ENCODE data around the gene COX6B1. TPM values are rescaled to one million over a fixed set of nuclear protein-coding genes. Genes with fewer than 3 reads are reported as not detected.

Gene COX6B1
- total and polyA plus RNA-seq, 8 donors, result 119 to 491 (median 155) TPM

DNA sequence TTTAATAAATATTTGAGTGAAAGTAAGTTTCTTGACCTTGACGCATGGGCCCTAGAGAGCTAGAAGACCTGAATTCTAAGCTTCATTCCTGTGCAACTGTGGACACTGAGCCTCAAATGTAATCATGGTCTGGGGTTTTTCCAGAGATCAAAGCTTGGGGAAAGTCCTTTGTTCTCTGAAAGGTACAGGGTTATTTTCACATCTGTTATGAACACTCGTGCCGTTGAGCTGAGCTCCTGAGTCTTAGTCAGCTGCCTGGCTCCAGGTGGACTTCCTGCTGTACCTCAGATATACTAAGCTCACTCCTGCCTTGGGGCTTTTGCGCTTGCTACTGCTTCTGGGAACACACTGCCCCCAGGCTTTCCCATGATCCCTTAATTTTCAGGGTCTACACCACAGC, 48.7 kb downstream of the COX6B1 start:
- H3K4me3 ChIP-seq, result no peak overlapping the region
- ATAC-seq, result no peak
- no peaks in the 10 kb centered on the region for H3K9me3 ChIP-seq
- TF ChIP-seq, protein P1, sequence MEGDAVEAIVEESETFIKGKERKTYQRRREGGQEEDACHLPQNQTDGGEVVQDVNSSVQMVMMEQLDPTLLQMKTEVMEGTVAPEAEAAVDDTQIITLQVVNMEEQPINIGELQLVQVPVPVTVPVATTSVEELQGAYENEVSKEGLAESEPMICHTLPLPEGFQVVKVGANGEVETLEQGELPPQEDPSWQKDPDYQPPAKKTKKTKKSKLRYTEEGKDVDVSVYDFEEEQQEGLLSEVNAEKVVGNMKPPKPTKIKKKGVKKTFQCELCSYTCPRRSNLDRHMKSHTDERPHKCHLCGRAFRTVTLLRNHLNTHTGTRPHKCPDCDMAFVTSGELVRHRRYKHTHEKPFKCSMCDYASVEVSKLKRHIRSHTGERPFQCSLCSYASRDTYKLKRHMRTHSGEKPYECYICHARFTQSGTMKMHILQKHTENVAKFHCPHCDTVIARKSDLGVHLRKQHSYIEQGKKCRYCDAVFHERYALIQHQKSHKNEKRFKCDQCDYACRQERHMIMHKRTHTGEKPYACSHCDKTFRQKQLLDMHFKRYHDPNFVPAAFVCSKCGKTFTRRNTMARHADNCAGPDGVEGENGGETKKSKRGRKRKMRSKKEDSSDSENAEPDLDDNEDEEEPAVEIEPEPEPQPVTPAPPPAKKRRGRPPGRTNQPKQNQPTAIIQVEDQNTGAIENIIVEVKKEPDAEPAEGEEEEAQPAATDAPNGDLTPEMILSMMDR (IDR thresholded peaks at IDR 0.05), result no peak
- no peak overlapping the region for H3K27ac ChIP-seq
- no peaks in the 10 kb centered on the region for H3K27me3 ChIP-seq
- H3K36me3 ChIP-seq, result no peaks in the 10 kb centered on the region
- WGBS, 2 donors, result 52 to 56% methylated on average over 4 of the region's 4 CpGs
- H3K4me1 ChIP-seq, result no peaks in the 10 kb centered on the region
- DNase-seq, result no peak
- intact Hi-C loops (cut with DNase I), result loop anchor here in 1 of 3 donors (10.0 kb wide), 1 partner anchor 238 kb away; the partner anchor contains the start of gene LRFN3
- FAIRE-seq, result no peak

DNA sequence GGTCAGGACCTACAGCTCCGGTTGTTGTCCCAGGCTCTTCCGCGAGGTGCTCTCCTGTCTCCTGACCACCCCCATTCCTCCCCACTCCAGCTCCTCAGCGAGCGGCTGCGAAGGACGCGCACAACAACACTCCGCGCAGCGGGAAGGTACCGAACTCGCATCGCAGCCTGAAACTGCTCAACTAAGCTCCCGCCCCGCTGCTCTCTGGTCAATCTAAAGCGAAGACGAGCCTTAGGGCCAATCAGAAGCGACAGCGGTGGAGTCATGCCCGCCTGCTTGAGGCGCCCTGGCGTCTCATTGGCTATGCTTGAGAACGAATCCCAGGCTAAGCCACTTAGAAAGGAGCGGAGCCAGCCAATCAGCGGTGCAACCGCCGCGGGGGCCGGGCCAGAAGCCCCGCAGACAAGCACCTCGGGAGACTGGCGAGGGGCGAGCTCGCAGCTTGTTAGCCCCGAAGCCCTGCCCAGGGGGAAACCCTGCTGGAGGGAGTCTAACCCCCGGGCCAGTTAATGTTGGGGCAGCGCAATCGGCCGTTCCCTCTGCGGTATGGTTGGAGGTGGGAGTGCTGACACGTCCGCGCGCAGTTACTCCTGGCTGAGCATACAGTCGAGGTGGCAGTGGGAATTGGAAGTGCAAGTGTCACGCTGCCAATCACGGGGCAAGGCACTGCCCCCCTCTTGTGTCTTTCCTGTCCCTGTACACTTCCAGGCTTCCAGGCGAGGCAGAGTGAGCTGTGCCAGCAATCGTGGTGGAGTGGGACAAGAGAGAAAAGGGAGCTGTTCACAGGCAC, 54.3 kb downstream of the COX6B1 start:
- H3K36me3 ChIP-seq, result no peaks in the 10 kb centered on the region
- H3K27me3 ChIP-seq, result no peaks in the 10 kb centered on the region
- H3K4me1 ChIP-seq, result peaks cover 0 to 6% (median 3%) of the 10 kb centered on the region in 3 donors
- ATAC-seq (peak; percentile 96 to 99 (median 98)), FAIRE-seq (peak; percentile 61), DNase-seq (peak; percentile 90 to 98 (median 95))
- peak overlapping the region; percentile 74 to 87 (median 77) for H3K27ac ChIP-seq
- peak overlapping the region; percentile 3 to 64 (median 50) for H3K4me3 ChIP-seq
- intact Hi-C loops (cut with DNase I), result no loop called here
- H3K9me3 ChIP-seq, result no peaks in the 10 kb centered on the region
- TF ChIP-seq, protein P1 (IDR thresholded peaks at IDR 0.05), result no peak
- WGBS, 2 donors, result 0% methylated on average over 50 of the region's 50 CpGs

DNA sequence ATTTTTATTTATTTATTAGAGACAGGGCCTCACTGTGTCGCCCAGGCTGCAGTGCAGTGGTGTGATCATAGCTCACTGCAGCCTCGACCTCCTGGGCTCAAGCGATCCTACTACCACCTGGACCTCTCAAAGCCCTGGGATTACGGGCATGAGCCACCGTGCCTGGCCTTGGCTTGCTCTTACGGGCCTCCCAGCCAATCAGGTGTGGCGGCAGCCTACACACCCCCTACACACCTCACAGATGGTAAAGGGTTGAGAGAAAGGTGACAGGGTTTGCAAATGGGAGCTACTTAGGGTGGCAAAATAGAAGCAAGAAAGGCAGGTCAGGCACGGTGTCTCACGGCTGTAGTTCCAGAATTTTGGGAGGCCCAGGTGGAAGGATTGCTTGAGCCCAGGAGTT, 55.2 kb downstream of the COX6B1 start:
- peak; percentile 56 to 79 (median 69) for ATAC-seq
- WGBS, 2 donors, result 25 to 27% methylated on average over 9 of the region's 9 CpGs
- TF ChIP-seq, protein P1 (IDR thresholded peaks at IDR 0.05), result no peak
- Histone ChIP-seq H3K9me3 (no peaks in the 10 kb centered on the region), H3K27ac (peak overlapping the region; percentile 74 to 87 (median 77)), H3K4me3 (peak overlapping the region in 2 of 4 donors; percentile 59 to 64), H3K4me1 (peaks cover 0 to 6% (median 3%) of the 10 kb centered on the region in 3 donors), H3K27me3 (no peaks in the 10 kb centered on the region), H3K36me3 (no peaks in the 10 kb centered on the region)
- intact Hi-C loops (cut with DNase I), result no loop called here
- no peak for FAIRE-seq
- DNase-seq, result peak in 5 of 6 donors; percentile 56 to 90 (median 68)

DNA sequence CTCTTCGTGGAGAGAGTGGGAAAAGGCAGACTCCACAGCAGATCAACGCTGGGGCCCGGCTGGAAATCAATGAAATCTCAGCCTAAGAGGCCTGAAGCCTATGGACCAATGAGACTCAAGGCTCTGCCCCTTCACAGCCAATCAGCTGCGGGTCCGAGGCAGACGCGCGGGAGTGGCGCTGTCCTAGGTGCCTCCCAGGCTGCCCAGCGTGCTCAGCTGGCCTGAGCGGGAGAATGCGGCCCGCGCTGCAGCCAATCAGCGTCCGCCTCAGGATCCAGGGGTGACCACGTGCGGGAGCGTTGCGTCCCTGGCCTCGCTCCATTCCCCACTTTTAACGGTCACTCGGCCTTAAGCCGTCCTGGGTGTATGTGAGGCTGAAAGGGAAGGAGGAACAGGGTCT, 56.1 kb downstream of the COX6B1 start, which contains the start of gene ZBTB32:
Gene ZBTB32, plus strand, starts transcription at position 341 of the 400 bp plus-strand sequence. CDS start 10,069 bp downstream, outside the sequence.
- intact Hi-C loops (cut with DNase I), result no loop called here
- Histone ChIP-seq H3K36me3 (no peaks in the 10 kb centered on the region), H3K4me1 (peaks cover 0 to 6% (median 3%) of the 10 kb centered on the region in 3 donors), H3K27me3 (no peaks in the 10 kb centered on the region), H3K9me3 (no peaks in the 10 kb centered on the region), H3K27ac (peak within 1 kb of the TSS in 3 of 4 donors; percentile 77 to 87 (median 77)), H3K4me3 (no peak within 1 kb of the TSS)
- DNase-seq (peak in 2 of 6 donors; percentile 38 to 69), FAIRE-seq (no peak), ATAC-seq (no peak)
- TF ChIP-seq, protein P1 (IDR thresholded peaks at IDR 0.05), result no peak
- WGBS, 2 donors, result 59 to 64% methylated on average over 24 of the region's 24 CpGs

Other genes with a start within 250 kb of the COX6B1 start
- gene FFAR2, start 200.1 kb upstream of the COX6B1 start, total RNA-seq, result under 1 TPM in 4 of 6 donors, not detected in 2; 0.20 to 0.95 (median 0.35) TPM
- gene FFAR2, start 200.1 kb upstream of the COX6B1 start, polyA plus RNA-seq, result 1 to 10 TPM in 1 of 2 donors, under 1 TPM in 1; 0.30 to 2.5 TPM
- gene KRTDAP, start 157.9 kb upstream of the COX6B1 start, total RNA-seq, result 1 to 10 TPM in 1 of 6 donors, under 1 TPM in 1, not detected in 4; 0.35 to 1.1 TPM
- gene KRTDAP, start 157.9 kb upstream of the COX6B1 start, polyA plus RNA-seq, result 1 to 10 TPM; 1.4 to 2.0 TPM
- 10 to 100 TPM; 48.5 to 86.7 (median 60.0) TPM for gene DMKN, start 134.7 kb upstream of the COX6B1 start, total RNA-seq
- 100 to 1,000 TPM; 133 to 197 TPM for gene DMKN, start 134.7 kb upstream of the COX6B1 start, polyA plus RNA-seq
- gene SBSN, start 120.0 kb upstream of the COX6B1 start, total RNA-seq, result not detected
- under 1 TPM; 0.15 to 0.16 TPM for gene SBSN, start 120.0 kb upstream of the COX6B1 start, polyA plus RNA-seq
- gene GAPDHS, start 114.9 kb upstream of the COX6B1 start, total RNA-seq, result not detected
- gene GAPDHS, start 114.9 kb upstream of the COX6B1 start, polyA plus RNA-seq, result not detected
- 10 to 100 TPM; 44.3 to 63.9 (median 51.5) TPM for gene TMEM147, start 102.7 kb upstream of the COX6B1 start, total RNA-seq
- 10 to 100 TPM; 70.2 to 91.1 TPM for gene TMEM147, start 102.7 kb upstream of the COX6B1 start, polyA plus RNA-seq
- 1 to 10 TPM in 4 of 6 donors, under 1 TPM in 2; 0.28 to 3.0 (median 2.0) TPM for gene ATP4A, start 84.7 kb upstream of the COX6B1 start, total RNA-seq
- 10 to 100 TPM in 1 of 2 donors, 1 to 10 TPM in 1; 6.0 to 10.8 TPM for gene ATP4A, start 84.7 kb upstream of the COX6B1 start, polyA plus RNA-seq
- gene PMIS2, start 62.1 kb upstream of the COX6B1 start, total RNA-seq, result not detected
- not detected for gene PMIS2, start 62.1 kb upstream of the COX6B1 start, polyA plus RNA-seq
- gene HAUS5, start 35.6 kb upstream of the COX6B1 start, total RNA-seq, result 10 to 100 TPM in 1 of 6 donors, 1 to 10 TPM in 5; 5.6 to 10.6 (median 6.5) TPM
- gene HAUS5, start 35.6 kb upstream of the COX6B1 start, polyA plus RNA-seq, result 10 to 100 TPM; 22.1 to 22.5 TPM
- gene RBM42, start 19.3 kb upstream of the COX6B1 start, total RNA-seq, result 10 to 100 TPM; 18.2 to 34.0 (median 28.3) TPM
- gene RBM42, start 19.3 kb upstream of the COX6B1 start, polyA plus RNA-seq, result 10 to 100 TPM; 38.1 to 38.6 TPM
- 1 to 10 TPM in 3 of 6 donors, under 1 TPM in 3; 0.32 to 1.5 (median 0.99) TPM for gene ETV2, start 6.6 kb upstream of the COX6B1 start, total RNA-seq
- 1 to 10 TPM; 1.5 to 4.1 TPM for gene ETV2, start 6.6 kb upstream of the COX6B1 start, polyA plus RNA-seq
- not detected for gene UPK1A, start 18.2 kb downstream of the COX6B1 start, total RNA-seq
- under 1 TPM in 1 of 2 donors, not detected in 1; 0.16 TPM for gene UPK1A, start 18.2 kb downstream of the COX6B1 start, polyA plus RNA-seq
- gene ZBTB32, start 56.2 kb downstream of the COX6B1 start, total RNA-seq, result under 1 TPM in 1 of 6 donors, not detected in 5; 0.13 TPM
- gene ZBTB32, start 56.2 kb downstream of the COX6B1 start, polyA plus RNA-seq, result under 1 TPM in 1 of 2 donors, not detected in 1; 0.14 TPM
- 10 to 100 TPM; 16.7 to 28.4 (median 23.8) TPM for gene KMT2B, start 69.7 kb downstream of the COX6B1 start, total RNA-seq
- 10 to 100 TPM; 56.0 to 59.9 TPM for gene KMT2B, start 69.7 kb downstream of the COX6B1 start, polyA plus RNA-seq
- gene IGFLR1, start 94.1 kb downstream of the COX6B1 start, total RNA-seq, result 1 to 10 TPM; 1.3 to 9.4 (median 6.4) TPM
- 10 to 100 TPM in 1 of 2 donors, 1 to 10 TPM in 1; 7.4 to 17.3 TPM for gene IGFLR1, start 94.1 kb downstream of the COX6B1 start, polyA plus RNA-seq
- gene U2AF1L4, start 97.1 kb downstream of the COX6B1 start, total RNA-seq, result 10 to 100 TPM in 5 of 6 donors, 1 to 10 TPM in 1; 9.7 to 14.3 (median 11.7) TPM
- gene U2AF1L4, start 97.1 kb downstream of the COX6B1 start, polyA plus RNA-seq, result 100 to 1,000 TPM in 1 of 2 donors, 10 to 100 TPM in 1; 62.7 to 124 TPM
- gene PSENEN, start 97.3 kb downstream of the COX6B1 start, total RNA-seq, result 10 to 100 TPM; 26.7 to 38.2 (median 35.1) TPM
- 10 to 100 TPM; 53.5 to 64.6 TPM for gene PSENEN, start 97.3 kb downstream of the COX6B1 start, polyA plus RNA-seq
- 1 to 10 TPM; 1.7 to 5.5 (median 3.7) TPM for gene LIN37, start 100.3 kb downstream of the COX6B1 start, total RNA-seq
- 10 to 100 TPM; 41.2 to 44.0 TPM for gene LIN37, start 100.3 kb downstream of the COX6B1 start, polyA plus RNA-seq
- gene HSPB6, start 108.7 kb downstream of the COX6B1 start, total RNA-seq, result 10 to 100 TPM in 3 of 6 donors, 1 to 10 TPM in 3; 3.4 to 16.4 (median 11.7) TPM
- 10 to 100 TPM; 42.2 to 59.8 TPM for gene HSPB6, start 108.7 kb downstream of the COX6B1 start, polyA plus RNA-seq
- gene PROSER3, start 109.9 kb downstream of the COX6B1 start, total RNA-seq, result 1 to 10 TPM; 7.2 to 9.9 (median 8.6) TPM
- gene PROSER3, start 109.9 kb downstream of the COX6B1 start, polyA plus RNA-seq, result 10 to 100 TPM in 1 of 2 donors, 1 to 10 TPM in 1; 7.8 to 19.6 TPM
- 10 to 100 TPM in 2 of 6 donors, 1 to 10 TPM in 4; 2.7 to 13.9 (median 8.0) TPM for gene ARHGAP33, start 127.2 kb downstream of the COX6B1 start, total RNA-seq
- 10 to 100 TPM; 23.8 to 39.6 TPM for gene ARHGAP33, start 127.2 kb downstream of the COX6B1 start, polyA plus RNA-seq
- gene PRODH2, start 164.5 kb downstream of the COX6B1 start, total RNA-seq, result 1 to 10 TPM in 5 of 6 donors, under 1 TPM in 1; 0.95 to 6.4 (median 2.7) TPM
- gene PRODH2, start 164.5 kb downstream of the COX6B1 start, polyA plus RNA-seq, result 10 to 100 TPM; 13.8 to 21.5 TPM
- gene NPHS1, start 204.2 kb downstream of the COX6B1 start, total RNA-seq, result 10 to 100 TPM; 11.5 to 21.3 (median 15.1) TPM
- 10 to 100 TPM; 17.1 to 32.3 TPM for gene NPHS1, start 204.2 kb downstream of the COX6B1 start, polyA plus RNA-seq
- 10 to 100 TPM; 28.5 to 89.0 (median 47.9) TPM for gene KIRREL2, start 208.6 kb downstream of the COX6B1 start, total RNA-seq
- gene KIRREL2, start 208.6 kb downstream of the COX6B1 start, polyA plus RNA-seq, result 10 to 100 TPM; 38.1 to 49.7 TPM
- gene APLP1, start 220.3 kb downstream of the COX6B1 start, total RNA-seq, result 10 to 100 TPM; 39.2 to 71.8 (median 47.1) TPM
- 100 to 1,000 TPM; 100 to 154 TPM for gene APLP1, start 220.3 kb downstream of the COX6B1 start, polyA plus RNA-seq

Data from pancreas (tissue), 10 donors.